Right atrium auricular region (tissue), 2 donors: Measurements from ENCODE around the gene ACTL8. TPM values are rescaled to one million over a fixed set of nuclear protein-coding genes. Genes with fewer than 3 reads are reported as not detected.

Experiments used
- DNase-seq: peaks from one replicate; pipeline ENCODE4 v3.0.0-alpha.2; 2019; ENCODE audit warnings: low spot score
- H3K27ac ChIP-seq, 2 donors: fragments of 200-600 bp; sonication (generic); 1 replicate in 1 of 2; 2 replicates in 1 of 2; pipeline ENCODE4 v1.5.1; 2016 to 2019
- H3K27me3 ChIP-seq, 2 donors: fragments of 200-600 bp; sonication (generic); one replicate each; pipeline versions ENCODE4 v1.5.1 to v1.6.0; 2017 to 2019
- H3K36me3 ChIP-seq: fragments of 200-600 bp; sonication (generic); one replicate; pipeline ENCODE4 v1.5.1; 2016
- H3K4me1 ChIP-seq, 2 donors: fragments of 200-600 bp; sonication (generic); one replicate each; pipeline versions ENCODE4 v1.5.1 to v1.6.0; 2017 to 2019
- H3K4me3 ChIP-seq, 2 donors: fragments of 200-600 bp; sonication (generic); 1 replicate in 1 of 2; 2 replicates in 1 of 2; pipeline ENCODE4 v1.5.1; 2017 to 2019; ENCODE audit warnings: mild to moderate bottlenecking in 1 of 2, moderate library complexity in 1 of 2
- H3K9me3 ChIP-seq, 2 donors: fragments of 200-600 bp; sonication (generic); one replicate each; pipeline ENCODE4 v1.5.1; 2019
- total RNA-seq, 2 donors: library from RNA; depleted of rRNA; stranded (reverse); fragments of >200 nt; gene quantifications; one replicate each; pipeline ENCODE4 v1.1.0, GENCODE V29; 2016
- TF ChIP-seq, protein P1 (sequence below), 2 donors: fragments of 200-600 bp; sonication (generic); IDR thresholded peaks; one replicate each; pipeline ENCODE4 v1.5.1; 2019; ENCODE audit warnings: antibody characterized with exemption in 2 of 2

The ACTL8 gene
- total RNA-seq, 2 donors from 2014 or later, result not detected

- TF ChIP-seq, protein P1, sequence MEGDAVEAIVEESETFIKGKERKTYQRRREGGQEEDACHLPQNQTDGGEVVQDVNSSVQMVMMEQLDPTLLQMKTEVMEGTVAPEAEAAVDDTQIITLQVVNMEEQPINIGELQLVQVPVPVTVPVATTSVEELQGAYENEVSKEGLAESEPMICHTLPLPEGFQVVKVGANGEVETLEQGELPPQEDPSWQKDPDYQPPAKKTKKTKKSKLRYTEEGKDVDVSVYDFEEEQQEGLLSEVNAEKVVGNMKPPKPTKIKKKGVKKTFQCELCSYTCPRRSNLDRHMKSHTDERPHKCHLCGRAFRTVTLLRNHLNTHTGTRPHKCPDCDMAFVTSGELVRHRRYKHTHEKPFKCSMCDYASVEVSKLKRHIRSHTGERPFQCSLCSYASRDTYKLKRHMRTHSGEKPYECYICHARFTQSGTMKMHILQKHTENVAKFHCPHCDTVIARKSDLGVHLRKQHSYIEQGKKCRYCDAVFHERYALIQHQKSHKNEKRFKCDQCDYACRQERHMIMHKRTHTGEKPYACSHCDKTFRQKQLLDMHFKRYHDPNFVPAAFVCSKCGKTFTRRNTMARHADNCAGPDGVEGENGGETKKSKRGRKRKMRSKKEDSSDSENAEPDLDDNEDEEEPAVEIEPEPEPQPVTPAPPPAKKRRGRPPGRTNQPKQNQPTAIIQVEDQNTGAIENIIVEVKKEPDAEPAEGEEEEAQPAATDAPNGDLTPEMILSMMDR (IDR thresholded peaks at IDR 0.05), result no peak
- no peak for DNase-seq
Observed at GRCh38 chr1:17847111-17847510, 92.0 kb downstream of the ACTL8 start.

DNA sequence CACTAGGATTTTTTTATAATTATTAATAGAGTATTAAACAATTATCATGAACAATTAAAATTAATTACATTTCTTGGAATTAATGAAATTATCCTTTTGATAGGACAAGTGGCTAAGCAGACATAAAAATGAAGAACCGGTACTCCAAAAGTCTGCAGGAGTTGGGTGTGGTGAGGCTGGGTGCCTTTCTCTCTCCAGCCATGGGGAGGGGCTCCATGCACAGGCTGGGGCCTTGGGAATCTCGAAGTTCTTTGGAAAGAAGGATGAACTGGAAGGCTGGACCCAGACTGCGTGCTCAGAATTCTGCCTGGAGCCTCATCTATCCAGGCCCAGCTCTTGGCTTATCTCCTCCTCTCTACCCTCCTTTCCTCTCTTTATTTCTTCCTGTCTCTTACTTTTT is 94.1 kb downstream of the ACTL8 start:
- H3K4me1 ChIP-seq, result no peaks in the 10 kb centered on the region
- no peak for DNase-seq

More at GRCh38 chr1:17847111-17847510, 92.0 kb downstream of the ACTL8 start:
- Histone ChIP-seq H3K4me1 (no peaks in the 10 kb centered on the region), H3K9me3 (no peaks in the 10 kb centered on the region), H3K36me3 (no peaks in the 10 kb centered on the region), H3K4me3 (no peak overlapping the region), H3K27ac (no peak overlapping the region), H3K27me3 (no peaks in the 10 kb centered on the region)

GRCh38 chr1:17851056-17851455 is 95.9 kb downstream of the ACTL8 start:
- TF ChIP-seq, protein P1 (IDR thresholded peaks at IDR 0.05), result no peak
- Histone ChIP-seq H3K9me3 (no peaks in the 10 kb centered on the region), H3K4me1 (no peaks in the 10 kb centered on the region), H3K27me3 (no peaks in the 10 kb centered on the region), H3K36me3 (no peaks in the 10 kb centered on the region), H3K27ac (no peak overlapping the region), H3K4me3 (no peak overlapping the region)
- DNase-seq, result no peak

More for the DNA sequence above, 94.1 kb downstream of the ACTL8 start:
- Histone ChIP-seq H3K36me3 (no peaks in the 10 kb centered on the region), H3K27me3 (no peaks in the 10 kb centered on the region), H3K9me3 (no peaks in the 10 kb centered on the region), H3K27ac (no peak overlapping the region), H3K4me3 (no peak overlapping the region)
- TF ChIP-seq, protein P1 (IDR thresholded peaks at IDR 0.05), result peak in 1 of 2 donors; percentile 43

DNA sequence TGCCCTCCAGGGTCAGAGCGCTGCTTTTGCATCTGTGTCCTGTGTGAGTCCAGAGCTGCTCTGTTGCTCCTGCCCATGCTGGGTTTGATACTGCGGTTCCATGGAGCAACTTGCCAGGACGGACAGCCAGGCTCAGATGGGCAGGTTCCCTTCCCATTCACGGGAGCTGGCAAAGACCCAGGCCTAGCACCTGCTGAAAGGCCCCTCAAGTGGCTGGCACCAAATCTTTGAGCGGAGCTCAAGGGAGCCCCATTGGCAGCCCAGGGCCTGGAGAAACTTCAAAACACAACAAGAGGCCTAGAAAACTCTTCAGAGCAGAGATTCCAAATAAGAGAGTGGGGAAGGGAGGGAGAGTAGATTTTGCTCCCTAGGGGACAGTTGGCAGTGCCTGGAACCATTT is 97.2 kb downstream of the ACTL8 start:
- no peaks in the 10 kb centered on the region for H3K9me3 ChIP-seq
- no peaks in the 10 kb centered on the region for H3K4me1 ChIP-seq
- H3K27ac ChIP-seq, result no peak overlapping the region
- no peaks in the 10 kb centered on the region for H3K36me3 ChIP-seq
- TF ChIP-seq, protein P1 (IDR thresholded peaks at IDR 0.05), result no peak
- no peaks in the 10 kb centered on the region for H3K27me3 ChIP-seq
- no peak for DNase-seq
- H3K4me3 ChIP-seq, result no peak overlapping the region

DNA sequence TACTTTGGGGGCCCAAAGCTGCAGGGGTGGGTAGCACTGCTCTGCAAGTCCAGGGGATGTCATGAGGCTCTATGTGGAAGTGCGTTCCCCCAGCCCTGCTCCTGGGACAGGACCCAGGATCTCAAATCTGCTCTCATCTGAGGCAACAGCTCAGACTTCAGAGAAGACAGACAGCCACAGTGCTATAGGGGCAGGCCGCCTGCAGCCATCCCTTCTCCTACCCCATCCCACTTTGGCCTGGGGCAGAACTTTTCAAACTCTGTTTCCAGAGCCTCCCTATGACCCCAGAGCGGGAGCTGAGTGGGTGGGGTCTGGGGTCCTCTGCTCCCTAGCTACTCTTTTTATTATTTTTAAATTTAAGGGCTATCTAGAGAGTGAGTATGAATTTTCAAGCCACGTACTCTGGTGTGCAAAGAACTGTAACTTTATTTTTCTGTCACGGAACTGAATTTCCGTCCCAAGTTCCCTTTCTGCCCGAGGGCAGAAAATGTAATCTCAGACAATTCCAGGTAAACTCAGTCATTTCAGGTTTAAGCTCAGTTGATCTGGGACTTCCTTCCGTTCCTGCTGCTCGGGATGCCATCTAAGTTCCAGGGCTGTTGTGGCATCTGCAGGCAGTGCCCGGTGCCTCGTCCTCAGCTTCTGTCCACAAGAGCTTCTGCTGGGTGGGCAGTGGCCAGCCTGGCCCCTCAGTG is 98.3 kb downstream of the ACTL8 start:
- H3K36me3 ChIP-seq, result no peaks in the 10 kb centered on the region
- TF ChIP-seq, protein P1 (IDR thresholded peaks at IDR 0.05), result no peak
- no peaks in the 10 kb centered on the region for H3K27me3 ChIP-seq

More for the DNA sequence above, 98.3 kb downstream of the ACTL8 start:
- DNase-seq, result no peak
- H3K27ac ChIP-seq, result no peak overlapping the region
- no peaks in the 10 kb centered on the region for H3K9me3 ChIP-seq
- H3K4me1 ChIP-seq, result no peaks in the 10 kb centered on the region
- H3K4me3 ChIP-seq, result no peak overlapping the region
